Measurements from ENCODE around the gene CACNA1A. TPM values are rescaled to one million over a fixed set of nuclear protein-coding genes. Genes with fewer than 3 reads are reported as not detected.

The CACNA1A gene
- total RNA-seq, 2 experiments from 2014 or later: 0.19 to 0.78 TPM

DNA sequence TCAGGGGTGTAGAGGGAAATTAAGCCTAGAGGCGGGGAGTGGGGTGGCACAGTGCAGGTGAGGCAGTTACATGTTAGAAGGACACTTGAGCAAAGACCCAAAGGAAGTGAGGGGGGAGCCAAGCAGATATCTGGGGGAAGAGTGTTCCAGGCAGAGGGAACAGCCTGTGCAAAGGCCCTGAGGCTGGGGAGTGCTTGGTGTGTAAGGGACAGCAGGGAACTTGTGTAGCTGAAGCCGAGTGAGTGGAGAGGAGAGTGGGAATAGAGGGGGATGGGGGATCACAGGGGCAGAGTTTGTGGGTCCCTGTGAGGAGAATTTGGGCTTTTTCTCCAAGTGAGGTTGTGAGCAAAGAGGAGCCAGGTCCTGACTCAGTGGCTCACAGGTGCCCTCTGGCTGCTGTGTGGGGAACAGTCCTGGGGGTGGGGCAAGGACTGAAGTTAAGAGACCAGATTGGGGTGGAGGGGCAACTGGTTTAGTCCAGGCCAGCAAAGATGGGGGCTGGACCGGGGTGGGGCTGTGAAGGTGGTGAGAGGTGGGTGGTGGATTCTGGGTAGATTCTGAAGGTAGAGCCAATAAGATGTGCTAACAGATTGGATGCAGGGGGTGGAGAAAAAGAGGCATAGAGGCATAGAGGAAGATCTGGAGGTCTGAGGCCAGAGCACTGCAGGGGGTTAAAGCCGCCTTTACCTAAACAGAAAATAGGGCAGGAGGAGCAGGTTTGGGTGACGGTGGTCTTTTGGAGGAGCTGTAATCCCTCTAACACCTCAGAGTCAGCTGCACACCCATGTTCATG lies 75.3 kb downstream of the CACNA1A start:
- TF ChIP-seq, protein P1, sequence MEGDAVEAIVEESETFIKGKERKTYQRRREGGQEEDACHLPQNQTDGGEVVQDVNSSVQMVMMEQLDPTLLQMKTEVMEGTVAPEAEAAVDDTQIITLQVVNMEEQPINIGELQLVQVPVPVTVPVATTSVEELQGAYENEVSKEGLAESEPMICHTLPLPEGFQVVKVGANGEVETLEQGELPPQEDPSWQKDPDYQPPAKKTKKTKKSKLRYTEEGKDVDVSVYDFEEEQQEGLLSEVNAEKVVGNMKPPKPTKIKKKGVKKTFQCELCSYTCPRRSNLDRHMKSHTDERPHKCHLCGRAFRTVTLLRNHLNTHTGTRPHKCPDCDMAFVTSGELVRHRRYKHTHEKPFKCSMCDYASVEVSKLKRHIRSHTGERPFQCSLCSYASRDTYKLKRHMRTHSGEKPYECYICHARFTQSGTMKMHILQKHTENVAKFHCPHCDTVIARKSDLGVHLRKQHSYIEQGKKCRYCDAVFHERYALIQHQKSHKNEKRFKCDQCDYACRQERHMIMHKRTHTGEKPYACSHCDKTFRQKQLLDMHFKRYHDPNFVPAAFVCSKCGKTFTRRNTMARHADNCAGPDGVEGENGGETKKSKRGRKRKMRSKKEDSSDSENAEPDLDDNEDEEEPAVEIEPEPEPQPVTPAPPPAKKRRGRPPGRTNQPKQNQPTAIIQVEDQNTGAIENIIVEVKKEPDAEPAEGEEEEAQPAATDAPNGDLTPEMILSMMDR (conservative IDR thresholded peaks at IDR 0.05; ENCODE audit: low read length): peak; percentile 81
- no peak for TF ChIP-seq EZH2phosphoT487 (IDR thresholded peaks at IDR 0.05; ENCODE audit: borderline replicate concordance, low read depth, low read length)
- ChIA-PET CTCF (ENCODE audit: unreplicated experiment) (interaction anchor here (0.6 kb wide), 1 partner anchor 150 kb away, joined by 3 read pairs; no protein-coding TSS in a partner anchor), POLR2A (no interaction called here)
- no peak overlapping the region for H3K27ac ChIP-seq (ENCODE audit: low read depth, low read length, poor library complexity, severe bottlenecking)
- no peaks in the 10 kb centered on the region for H3K9me2 ChIP-seq (ENCODE audit: insufficient read depth, low read length)
- no peaks in the 10 kb centered on the region for H3K9me3 ChIP-seq (ENCODE audit: low read length)
- no peaks in the 10 kb centered on the region for H3K79me2 ChIP-seq (ENCODE audit: insufficient read depth, low read depth, low read length)
- no TSS peak for BruUV-seq (replicated peaks)
- no peaks in the 10 kb centered on the region for H3K36me3 ChIP-seq (ENCODE audit: insufficient read depth, low read length)
- H3K4me1 ChIP-seq (ENCODE audit: insufficient read depth, low read length, poor library complexity, severe bottlenecking): no peaks in the 10 kb centered on the region
- H3K4me3 ChIP-seq (ENCODE audit: low read depth, low read length, poor library complexity, severe bottlenecking): no peak overlapping the region
- intact Hi-C loops (cut with micrococcal nuclease; ENCODE audit: unreplicated experiment): loop anchor here (1.0 kb wide), 1 partner anchor 154 kb away; no protein-coding TSS in a partner anchor
- peak; percentile 51 for DNase-seq (ENCODE audit: low spot score)
- H4K20me1 ChIP-seq (ENCODE audit: insufficient read depth, low read length): no peaks in the 10 kb centered on the region
- H2AFZ ChIP-seq (ENCODE audit: low read length): no peak overlapping the region
- H3K4me2 ChIP-seq (ENCODE audit: low read length): no peak overlapping the region

DNA sequence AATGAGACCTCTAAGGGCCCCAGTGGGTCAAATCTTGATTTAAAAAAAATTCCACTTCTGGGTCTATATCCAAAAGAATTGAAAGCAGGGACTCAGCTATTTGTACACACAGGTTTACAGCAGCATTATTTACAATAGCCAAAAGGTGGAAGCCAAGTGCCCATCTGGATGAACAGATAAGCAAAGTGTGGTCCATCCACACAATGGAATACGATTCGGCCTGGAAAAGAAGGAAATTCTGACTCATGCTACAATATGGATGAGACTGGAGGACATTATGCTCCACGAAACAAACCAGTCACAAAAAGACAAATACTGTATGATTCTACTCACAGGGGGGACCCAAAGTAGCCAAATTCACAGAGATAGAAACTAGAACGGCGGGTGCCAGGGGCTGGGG lies 76.7 kb downstream of the CACNA1A start:
- no peaks in the 10 kb centered on the region for H3K9me2 ChIP-seq (ENCODE audit: insufficient read depth, low read length)
- no peak overlapping the region for H3K27ac ChIP-seq (ENCODE audit: low read depth, low read length, poor library complexity, severe bottlenecking)
- no peaks in the 10 kb centered on the region for H4K20me1 ChIP-seq (ENCODE audit: insufficient read depth, low read length)
- DNase-seq (ENCODE audit: low spot score): no peak
- no peak overlapping the region for H3K4me2 ChIP-seq (ENCODE audit: low read length)
- POLR2A ChIA-PET: no interaction called here
- no peaks in the 10 kb centered on the region for H3K9me3 ChIP-seq (ENCODE audit: low read length)
- H3K79me2 ChIP-seq (ENCODE audit: insufficient read depth, low read depth, low read length): no peaks in the 10 kb centered on the region
- TF ChIP-seq, protein P1 (conservative IDR thresholded peaks at IDR 0.05; ENCODE audit: low read length): no peak
- TF ChIP-seq EZH2phosphoT487 (IDR thresholded peaks at IDR 0.05; ENCODE audit: borderline replicate concordance, low read depth, low read length): no peak
- H2AFZ ChIP-seq (ENCODE audit: low read length): no peak overlapping the region
- CTCF ChIA-PET (ENCODE audit: unreplicated experiment): no interaction called here
- no TSS peak for BruUV-seq (replicated peaks)
- H3K36me3 ChIP-seq (ENCODE audit: insufficient read depth, low read length): no peaks in the 10 kb centered on the region
- intact Hi-C loops (cut with micrococcal nuclease; ENCODE audit: unreplicated experiment): no loop called here
- no peak overlapping the region for H3K4me3 ChIP-seq (ENCODE audit: low read depth, low read length, poor library complexity, severe bottlenecking)
- no peaks in the 10 kb centered on the region for H3K4me1 ChIP-seq (ENCODE audit: insufficient read depth, low read length, poor library complexity, severe bottlenecking)

DNA sequence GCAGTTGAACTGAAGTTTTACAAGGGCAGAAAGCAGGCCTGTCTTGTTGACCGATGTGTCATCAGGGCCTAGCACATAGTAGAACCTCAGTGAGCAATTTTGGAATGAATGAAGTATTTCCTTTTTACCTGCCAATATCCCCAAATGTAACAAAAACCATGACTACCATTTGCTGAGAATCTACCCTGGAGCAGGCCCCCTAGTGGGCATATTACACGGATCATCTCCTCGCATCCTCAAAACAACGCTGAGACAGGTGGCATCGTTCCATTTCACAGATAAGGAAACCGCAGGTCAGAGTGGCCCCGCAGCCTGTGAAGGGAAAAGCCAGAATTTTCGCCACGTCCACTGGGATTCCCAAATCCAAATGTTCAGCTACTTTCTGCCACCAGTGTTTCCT lies 77.9 kb downstream of the CACNA1A start:
- H3K36me3 ChIP-seq (ENCODE audit: insufficient read depth, low read length): no peaks in the 10 kb centered on the region
- no peak overlapping the region for H3K27ac ChIP-seq (ENCODE audit: low read depth, low read length, poor library complexity, severe bottlenecking)
- no TSS peak for BruUV-seq (replicated peaks)
- H4K20me1 ChIP-seq (ENCODE audit: insufficient read depth, low read length): no peaks in the 10 kb centered on the region
- intact Hi-C loops (cut with micrococcal nuclease; ENCODE audit: unreplicated experiment): no loop called here
- H2AFZ ChIP-seq (ENCODE audit: low read length): no peak overlapping the region
- H3K4me1 ChIP-seq (ENCODE audit: insufficient read depth, low read length, poor library complexity, severe bottlenecking): no peaks in the 10 kb centered on the region
- TF ChIP-seq, protein P1 (conservative IDR thresholded peaks at IDR 0.05; ENCODE audit: low read length): peak; percentile 83
- no peak for TF ChIP-seq EZH2phosphoT487 (IDR thresholded peaks at IDR 0.05; ENCODE audit: borderline replicate concordance, low read depth, low read length)
- H3K4me2 ChIP-seq (ENCODE audit: low read length): no peak overlapping the region
- ChIA-PET CTCF (ENCODE audit: unreplicated experiment) (interaction anchor here (0.6 kb wide), 1 partner anchor 151 kb away, joined by 5 read pairs; no protein-coding TSS in a partner anchor), POLR2A (no interaction called here)
- no peaks in the 10 kb centered on the region for H3K9me2 ChIP-seq (ENCODE audit: insufficient read depth, low read length)
- no peak overlapping the region for H3K4me3 ChIP-seq (ENCODE audit: low read depth, low read length, poor library complexity, severe bottlenecking)
- H3K9me3 ChIP-seq (ENCODE audit: low read length): no peaks in the 10 kb centered on the region
- peak; percentile 41 for DNase-seq (ENCODE audit: low spot score)
- no peaks in the 10 kb centered on the region for H3K79me2 ChIP-seq (ENCODE audit: insufficient read depth, low read depth, low read length)
